Activated CD4-positive, alpha-beta T cell treated with anti-CD3 and anti-CD28 coated beads, Interleukin-2, amount 50 U/mL, for 4 hours (primary cell): Measurements from ENCODE around the gene NUP37.
"Not testable (repeated sequence)": the region's sequence is repeated elsewhere in the genome, so short reads cannot be mapped to it uniquely, and the experiment has no call there.

Experiments
- DNase-seq, 2 experiments: peaks; one replicate each; pipeline ENCODE4 v3.0.0-alpha.2; 2020

Gene NUP37, protein sequence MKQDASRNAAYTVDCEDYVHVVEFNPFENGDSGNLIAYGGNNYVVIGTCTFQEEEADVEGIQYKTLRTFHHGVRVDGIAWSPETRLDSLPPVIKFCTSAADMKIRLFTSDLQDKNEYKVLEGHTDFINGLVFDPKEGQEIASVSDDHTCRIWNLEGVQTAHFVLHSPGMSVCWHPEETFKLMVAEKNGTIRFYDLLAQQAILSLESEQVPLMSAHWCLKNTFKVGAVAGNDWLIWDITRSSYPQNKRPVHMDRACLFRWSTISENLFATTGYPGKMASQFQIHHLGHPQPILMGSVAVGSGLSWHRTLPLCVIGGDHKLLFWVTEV

DNA sequence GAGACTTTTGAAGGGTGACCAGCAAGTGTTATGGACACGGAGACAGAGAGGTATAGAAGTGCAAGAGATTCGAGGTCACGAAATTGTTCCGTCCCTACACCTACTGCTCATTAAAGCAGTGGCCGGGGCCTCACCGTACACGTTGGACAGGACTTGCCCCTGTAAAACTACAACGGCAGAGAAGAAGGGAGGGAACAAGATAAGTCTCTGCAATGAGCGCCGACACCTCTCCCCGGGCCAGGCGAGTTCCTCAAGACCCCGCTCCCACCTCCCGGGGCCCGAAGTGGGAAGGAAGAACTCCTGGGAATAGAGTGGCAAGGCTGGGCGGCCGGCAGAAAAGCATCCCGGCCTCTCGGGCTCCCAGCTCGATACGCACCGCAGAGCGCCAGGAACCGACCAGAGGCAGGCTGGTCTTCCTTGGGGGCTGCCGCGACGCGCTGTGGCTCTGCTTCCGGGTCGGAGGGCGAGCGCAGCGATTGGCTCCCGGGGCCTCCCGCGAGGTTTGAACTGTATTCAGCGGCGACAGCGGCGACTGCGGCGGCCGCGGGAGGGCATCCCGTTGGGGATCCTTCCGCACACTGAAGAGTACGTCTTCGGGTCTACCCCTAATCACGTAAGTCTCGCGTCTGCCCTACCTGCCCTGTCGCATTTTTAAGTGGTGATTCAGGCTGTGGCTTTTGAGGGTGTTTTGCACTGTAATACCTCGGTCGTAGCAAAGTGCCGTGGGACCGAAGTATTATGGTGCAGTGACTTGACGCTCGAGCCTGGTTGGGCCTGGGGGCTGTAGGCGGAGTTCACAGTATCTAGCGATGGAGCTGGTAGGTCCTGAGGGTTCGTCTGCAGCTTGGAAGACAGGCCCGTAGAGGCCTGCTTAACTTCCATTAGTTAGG is at the start of gene NUP37, which contains the start of gene PARPBP:
Gene NUP37, minus strand, starts transcription at position 441 of the 890 bp plus-strand sequence. CDS start 1,596 bp downstream, outside the sequence.
Gene PARPBP, plus strand, starts transcription at position 510 of the 890 bp plus-strand sequence. CDS start 3,706 bp downstream, outside the sequence.
- peak; percentile 87 for DNase-seq

DNA sequence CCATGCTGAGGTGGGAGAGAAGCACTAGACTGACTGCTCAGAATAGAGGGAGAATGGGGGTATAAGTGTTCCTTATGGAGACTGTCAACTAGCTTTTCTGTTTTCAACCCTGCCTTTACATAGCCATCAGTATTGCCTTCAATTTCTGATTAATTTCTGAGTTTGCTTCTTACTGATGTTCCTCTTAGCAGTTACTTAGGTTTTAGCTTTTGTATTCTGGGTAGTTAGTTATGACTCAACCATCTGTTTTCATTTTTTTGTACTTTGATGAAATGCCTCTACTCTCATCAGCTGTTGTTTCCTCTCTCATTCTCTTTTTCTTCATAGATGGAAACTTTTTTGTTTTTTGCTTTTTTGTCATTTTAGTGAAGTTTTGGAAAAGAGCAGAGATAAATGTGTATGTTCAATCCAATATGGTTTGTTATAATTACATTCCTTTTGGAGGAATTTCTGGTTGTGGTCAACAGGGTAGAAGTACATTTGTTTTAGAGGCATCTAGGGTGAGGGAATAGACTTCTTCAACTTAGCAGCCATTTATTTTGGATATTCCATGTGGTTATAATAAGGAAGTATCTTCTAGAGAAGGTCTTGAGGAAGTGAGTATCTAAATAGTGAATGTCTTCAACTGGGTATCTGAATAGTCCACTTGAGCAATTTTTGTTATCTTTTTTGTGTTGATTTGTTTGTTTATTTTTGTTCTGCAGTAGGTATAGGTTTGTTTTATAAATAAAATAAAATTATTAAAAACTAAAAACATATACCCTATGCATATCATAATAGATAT is 48.1 kb upstream of the NUP37 start:
- no peak for DNase-seq

DNA sequence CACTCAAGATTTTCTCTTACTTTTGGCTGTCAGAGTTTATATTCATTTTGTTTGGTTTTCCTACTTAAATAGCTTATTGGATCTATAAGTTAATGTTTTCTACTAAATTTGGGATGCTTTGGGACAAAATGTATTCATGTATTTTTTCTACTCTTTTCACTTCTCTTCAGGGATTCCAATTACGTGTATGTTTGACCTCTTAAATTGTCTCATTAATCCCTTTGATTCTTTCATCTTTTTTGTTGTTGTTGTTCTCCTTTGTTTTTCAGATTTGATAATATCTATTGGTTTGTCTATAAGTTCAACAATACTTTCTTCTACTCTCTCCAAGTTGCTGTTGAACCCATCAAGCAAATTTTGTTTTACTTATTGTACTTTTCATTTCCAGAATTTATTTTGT is 43.5 kb upstream of the NUP37 start:
- no peak for DNase-seq

DNA sequence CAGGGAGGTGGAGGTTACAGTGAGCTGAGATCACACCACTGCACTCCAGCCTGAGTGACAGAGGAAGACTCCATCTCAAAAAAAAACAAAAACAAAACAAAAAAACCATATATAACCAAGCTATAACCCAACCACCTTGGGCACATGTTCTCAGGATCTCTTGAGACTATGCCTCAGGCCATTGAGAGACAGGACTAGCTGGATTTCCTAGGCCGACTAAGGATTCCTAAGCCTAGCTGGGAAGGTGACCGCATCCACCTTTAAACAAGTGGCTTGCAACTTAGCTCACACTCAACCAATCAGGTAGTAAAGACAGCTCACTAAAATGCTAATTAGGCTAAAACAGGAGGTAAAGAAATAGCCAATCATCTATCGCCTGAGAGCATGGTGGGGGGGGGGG is 35.3 kb upstream of the NUP37 start:
- DNase-seq: not testable (repeated sequence)

DNA sequence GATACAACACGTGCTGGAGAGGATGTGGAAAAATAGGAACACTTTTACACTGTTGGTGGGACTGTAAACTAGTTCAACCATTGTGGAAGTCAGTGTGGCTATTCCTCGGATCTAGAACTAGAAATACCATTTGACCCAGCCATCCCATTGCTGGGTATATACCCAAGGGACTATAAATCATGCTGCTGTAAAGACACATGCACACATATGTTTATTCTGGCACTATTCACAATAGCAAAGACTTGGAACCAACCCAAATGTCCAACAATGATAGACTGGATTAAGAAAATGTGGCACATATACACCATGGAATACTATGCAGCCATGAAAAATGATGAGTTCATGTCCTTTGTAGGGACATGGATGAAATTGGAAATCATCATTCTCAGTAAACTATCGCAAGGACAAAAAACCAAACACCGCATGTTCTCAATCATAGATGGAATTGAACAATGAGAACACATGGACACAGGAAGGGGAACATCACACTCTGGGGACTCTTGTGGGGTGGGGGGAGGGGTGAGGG is 27.2 kb upstream of the NUP37 start:
- DNase-seq: not testable (repeated sequence)

DNA sequence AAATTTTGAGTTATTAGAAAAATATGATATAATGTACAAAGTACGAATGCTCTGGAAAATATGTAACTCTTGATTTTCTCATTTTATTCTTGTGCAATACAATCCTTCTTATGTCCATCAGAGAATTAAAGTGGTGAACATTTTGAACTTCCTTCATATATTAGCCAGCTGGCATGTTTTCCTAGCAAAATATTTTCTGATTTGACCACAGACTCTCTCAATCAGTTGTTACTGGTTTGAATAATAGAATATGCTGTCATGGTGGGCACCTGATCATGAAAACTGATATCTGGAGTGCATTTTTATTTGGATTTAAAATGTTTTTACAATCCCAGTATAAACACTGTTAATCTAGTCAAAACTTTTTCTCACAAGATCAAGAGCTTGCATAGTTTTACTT is 24.3 kb upstream of the NUP37 start:
- no peak for DNase-seq

DNA sequence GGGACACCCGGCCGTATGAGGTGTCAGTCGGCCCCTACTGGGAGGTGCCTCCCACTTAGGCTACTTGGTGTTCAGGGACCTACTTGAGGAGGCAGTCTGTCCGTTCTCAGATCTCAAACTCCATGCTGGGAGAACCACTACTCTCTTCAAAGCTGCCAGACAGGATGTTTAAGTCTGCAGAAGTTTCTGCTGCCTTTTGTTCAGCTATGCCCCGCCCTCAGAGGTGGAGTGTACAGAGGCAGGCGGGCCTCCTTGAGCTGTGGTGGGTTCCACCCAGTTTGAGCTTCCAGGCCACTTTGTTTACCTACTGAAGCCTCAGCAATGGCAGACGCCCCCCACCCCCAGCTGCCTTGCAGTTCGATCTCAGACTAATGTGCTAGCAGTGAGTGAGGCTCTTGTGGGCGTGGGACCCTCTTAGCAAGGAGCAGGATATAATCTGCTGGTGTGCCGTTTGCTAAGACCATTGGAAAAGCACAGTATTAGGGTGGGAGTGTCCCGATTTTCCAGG is 23.0 kb upstream of the NUP37 start:
- DNase-seq: not testable (repeated sequence)

DNA sequence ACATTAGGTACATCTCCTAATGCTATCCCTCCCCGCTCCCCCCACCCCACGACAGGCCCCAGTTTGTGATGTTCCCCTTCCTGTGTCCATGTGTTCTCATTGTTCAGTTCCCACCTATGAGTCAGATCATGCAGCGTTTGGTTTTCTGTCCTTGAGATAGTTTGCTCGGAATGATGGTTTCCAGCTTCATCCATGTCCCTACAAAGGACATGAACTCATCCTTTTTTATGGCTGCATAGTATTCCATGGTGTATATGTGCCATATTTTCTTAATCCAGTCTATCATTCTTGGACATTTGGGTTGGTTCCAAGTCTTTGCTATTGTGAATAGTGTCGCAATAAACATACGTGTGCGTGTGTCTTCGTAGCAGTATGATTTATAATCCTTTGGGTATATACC is 17.7 kb upstream of the NUP37 start:
- not testable (repeated sequence) for DNase-seq

DNA sequence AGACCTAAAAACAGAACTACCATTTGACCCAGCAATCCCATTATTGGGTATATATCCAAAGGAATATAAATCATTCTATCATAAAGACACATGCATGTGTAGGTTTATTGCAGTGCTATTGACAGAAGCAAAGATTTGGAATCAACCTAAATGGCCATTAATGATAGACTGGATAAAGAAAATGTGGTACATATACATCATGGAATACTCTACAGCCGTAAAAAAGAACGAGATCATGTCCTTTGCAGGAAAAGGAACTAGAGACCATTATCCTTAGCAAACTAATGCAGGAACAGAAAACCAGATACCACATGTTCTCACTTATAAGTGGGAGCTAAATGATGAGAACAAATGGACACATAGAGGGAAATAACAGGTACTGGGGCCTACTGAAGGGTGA is 11.5 kb upstream of the NUP37 start:
- not testable (repeated sequence) for DNase-seq

DNA sequence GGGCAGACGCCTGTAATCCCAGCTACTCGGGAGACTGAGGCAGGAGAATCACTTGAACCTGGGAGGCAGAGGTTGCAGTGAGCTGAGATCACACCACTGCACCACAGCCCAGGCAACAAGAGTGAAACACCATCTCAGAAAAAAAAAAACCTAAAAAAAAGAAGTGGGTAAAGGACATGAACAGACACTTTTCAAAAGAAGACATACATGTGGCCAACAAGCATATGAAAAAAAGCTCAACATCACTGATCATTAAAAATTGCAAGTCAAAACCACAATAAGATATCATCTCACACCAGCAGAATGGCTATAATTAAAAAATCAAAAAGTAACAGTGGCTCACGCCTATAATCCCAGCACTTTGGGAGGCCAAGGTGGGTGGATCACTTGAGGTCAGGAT is 10.8 kb upstream of the NUP37 start:
- not testable (repeated sequence) for DNase-seq

DNA sequence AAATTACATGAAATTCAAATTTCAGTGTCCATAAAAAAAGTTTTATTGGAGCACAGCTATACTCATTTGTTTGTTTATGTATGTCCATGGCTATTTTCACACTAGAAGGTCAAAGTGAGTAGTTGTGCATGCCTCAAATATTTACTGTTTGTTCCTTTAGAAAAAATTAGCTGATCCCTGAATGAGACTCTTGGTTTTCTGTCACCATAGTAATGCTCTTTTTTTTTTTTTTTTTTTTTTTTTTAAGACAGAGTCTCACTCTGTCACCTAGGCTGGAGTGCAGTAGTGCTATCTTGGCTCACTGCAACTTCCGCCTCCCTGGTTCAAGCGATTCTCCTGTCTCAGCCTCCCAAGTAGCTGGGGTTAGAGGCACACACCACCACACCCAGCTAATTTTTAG is 1.4 kb upstream of the NUP37 start:
- not testable (repeated sequence) for DNase-seq

DNA sequence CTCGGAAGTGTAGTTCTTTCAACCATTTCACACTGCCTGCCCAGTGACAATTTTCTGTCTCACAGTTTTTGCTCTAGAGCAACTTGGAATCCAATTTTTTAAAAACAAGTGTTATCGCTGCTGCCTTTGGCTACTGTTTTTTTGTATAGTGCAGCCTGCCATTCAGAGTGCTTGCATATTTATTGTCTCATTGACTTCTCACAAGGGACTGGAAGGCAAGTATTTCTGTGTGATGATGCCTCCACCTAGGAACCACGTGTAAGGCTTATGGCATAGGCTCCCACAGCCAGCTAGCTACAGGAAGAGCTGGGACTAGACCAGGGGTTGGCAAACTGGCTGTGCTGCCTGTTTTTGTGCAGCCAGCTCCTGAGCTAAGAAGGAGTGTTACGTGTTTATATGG is 972 bp upstream of the NUP37 start:
- DNase-seq: no peak

DNA sequence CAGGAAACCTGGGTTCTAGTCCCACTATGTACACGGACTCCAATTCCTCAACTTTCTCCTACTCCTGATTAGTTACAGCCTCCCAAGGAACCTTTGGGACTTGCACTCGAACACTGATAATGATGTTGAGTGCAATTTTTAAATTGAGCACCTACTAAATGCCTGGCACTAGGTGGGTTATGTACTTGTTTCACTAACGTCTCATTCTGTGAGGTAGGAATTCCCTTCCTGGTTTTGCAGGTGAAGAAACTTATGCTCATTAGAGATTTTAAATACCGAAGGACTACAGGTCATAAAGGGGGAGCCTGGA is 605 bp upstream of the NUP37 start:
- no peak for DNase-seq

DNA sequence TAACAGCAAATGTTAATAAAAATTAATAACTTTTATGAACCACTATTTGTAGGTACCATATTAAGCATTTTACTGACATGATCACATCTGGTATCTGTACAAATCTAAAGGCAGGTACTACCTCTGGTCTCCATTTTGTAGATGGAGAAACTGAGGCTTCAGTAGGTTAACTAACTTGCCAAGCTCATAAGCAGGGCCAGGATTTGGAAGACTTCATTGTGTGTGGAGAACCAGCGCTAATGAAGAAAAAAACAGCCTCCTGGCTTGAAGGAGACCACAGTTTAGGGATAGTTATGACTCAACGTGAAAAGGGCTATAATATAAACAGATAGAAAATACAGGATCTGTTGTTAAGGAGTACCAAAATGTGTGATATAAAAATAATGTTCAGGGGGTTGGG is 1.0 kb downstream of the NUP37 start:
- DNase-seq: no peak

DNA sequence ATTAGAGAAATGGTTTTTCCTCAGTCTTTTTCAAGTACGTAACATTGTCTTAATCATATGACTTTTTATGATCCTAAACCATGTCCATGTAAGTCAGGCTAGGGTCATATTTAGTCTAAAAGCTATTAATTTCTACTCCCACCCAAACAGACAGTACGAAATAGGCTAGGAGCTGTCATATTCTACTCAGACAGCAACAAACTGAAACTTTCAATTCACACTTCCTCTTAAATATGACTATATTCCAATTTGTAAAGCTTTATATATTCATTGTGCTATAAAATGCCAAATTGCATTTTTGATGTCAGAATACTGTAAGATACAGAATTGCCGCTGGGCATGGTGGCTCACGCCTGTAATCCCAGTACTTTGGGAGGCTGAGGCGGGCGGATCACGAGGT is 3.5 kb downstream of the NUP37 start:
- DNase-seq: no peak

DNA sequence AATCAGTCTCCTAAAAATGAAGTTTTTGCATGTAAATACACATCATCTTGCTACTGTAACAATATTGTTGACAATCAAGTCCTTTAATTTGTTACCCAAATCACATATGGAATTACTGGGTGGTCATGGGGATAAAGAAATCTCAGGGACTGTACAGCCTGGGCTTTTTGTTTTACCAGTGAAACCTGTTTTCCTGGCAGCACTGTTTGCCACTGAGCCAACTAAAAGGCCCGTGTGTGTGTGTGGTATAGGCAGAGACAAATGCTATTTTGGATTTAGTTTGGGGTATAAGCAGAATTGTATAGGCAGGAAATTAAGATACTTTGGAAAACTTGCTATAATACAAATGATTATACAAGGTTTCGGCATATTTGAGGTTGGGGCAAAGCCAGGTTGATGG is 5.7 kb downstream of the NUP37 start:
- DNase-seq: no peak

DNA sequence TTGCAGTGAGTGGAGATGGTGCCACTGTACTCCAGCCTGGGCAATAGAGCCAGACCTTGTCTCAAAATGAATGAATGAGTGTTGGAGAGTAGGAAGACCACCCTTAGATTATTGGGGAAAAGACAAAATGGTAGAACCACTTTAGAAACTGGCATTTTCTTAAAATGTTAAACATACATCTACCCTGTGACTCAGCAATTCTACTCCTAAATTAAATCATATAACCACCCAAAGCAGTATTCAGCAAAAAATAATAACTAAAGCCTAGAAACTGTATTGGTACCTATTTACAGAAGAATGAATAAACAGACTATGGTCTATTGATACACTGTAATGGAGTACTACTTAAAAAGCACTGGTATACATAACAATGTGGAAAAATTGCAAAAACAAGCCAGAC is 9.1 kb downstream of the NUP37 start:
- DNase-seq: no peak

DNA sequence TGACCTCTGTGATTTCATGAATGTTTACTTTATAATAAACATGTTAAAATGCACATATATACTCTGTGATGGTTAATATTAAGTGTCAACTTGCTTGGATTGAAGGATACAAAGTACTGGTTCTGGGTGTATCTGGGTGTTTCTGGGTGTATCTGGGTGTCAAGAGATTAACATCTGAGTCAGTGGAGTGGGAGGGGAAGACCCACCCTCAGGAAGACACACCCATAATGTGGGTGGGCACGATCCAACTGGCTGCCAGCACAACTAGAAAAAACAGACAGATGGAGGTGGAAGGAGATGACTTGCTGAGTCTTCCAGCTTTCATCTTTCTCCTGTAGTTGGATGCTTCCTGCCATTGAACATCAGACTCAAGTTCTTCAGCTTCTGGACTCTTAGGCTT is 11.9 kb downstream of the NUP37 start:
- DNase-seq: no peak

DNA sequence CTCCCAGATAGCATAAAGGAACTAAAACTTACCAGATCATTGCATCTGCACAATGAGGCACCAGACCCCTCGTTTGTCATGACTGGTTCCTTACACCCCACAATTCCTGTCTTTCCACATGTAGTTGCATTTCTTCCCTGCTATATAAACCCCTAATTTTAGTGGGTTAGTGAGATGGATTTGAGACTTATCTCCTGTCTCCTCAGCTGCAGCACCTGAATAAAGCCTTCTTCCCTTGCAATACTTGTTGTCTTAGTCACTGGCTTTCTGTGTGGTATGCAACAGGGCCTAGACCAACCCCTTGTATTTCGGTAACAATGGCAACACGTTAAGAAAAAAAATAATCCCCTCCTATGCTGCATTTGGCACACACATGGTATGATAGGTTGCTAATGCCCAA is 13.0 kb downstream of the NUP37 start:
- no peak for DNase-seq

DNA sequence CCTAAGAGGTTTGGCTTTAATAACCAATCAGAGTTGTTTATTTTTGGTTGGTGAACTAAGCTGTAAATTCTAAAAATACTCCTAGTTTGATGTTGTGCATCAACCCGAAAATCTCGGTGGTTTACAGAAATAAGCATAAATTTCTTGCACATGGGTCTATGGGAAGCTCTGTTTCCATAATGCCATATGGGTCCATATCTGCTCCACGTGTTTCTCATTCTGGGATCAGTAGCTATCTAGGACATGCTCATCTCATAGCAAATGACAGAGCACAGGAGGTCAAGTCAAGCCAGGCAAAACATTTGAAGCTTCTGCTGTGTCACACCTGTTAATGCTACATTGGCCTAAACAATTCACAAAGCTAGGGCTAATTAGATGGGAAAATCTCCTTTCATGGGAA is 23.1 kb downstream of the NUP37 start:
- no peak for DNase-seq

DNA sequence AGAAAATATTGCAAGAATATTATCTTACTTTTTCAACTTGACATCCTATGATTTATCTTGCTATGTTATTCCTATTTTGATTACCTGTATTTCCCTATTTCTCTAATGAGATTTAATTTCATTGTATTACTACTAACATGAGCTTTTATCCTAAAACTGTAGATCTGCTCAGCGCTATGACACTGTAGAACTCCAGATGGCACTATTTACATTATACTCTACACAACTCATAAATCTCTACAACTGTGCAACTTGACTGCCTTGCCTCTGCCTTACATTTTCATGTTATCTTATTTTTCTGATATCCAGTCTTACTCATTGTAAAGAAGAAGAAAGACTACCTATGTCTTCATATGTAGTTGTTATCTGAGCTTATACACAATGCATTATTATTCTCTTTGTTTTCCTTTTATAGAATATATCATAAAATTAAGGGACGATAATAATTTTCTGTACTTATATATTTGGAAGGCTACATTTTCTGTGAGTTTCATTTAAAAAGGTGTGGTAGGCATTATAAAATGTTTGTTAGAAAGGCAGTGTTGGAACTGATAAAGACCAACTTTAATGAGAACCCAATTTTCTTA is 24.1 kb downstream of the NUP37 start:
- no peak for DNase-seq

DNA sequence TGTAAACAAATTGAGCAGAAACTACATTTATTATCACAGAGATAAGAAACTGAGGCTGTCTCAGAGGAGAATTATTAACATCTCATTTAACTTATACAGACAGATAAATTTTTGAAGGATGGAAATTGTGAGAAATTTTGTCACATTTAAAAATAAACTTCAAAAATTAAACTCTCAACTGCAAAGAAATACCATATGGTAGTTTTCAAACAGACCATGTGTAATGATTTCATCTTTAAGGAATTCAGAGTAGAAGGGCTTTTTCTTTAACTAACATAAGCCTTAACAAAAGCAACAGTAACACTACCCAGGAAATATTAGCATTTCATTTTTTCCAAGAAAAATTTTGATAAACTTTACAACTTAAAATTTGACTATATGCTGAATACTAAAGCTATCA is 26.6 kb downstream of the NUP37 start:
- DNase-seq: no peak
